CD4-positive, alpha-beta memory T cell (primary cell): ENCODE measurements around the gene EIF4G3. TPM values are rescaled to one million over a fixed set of nuclear protein-coding genes. Genes with fewer than 3 reads are reported as not detected.
A peak's percentile ranks its signal among the peaks of the same experiment; 100 is the strongest.

Experiments
- CTCF ChIA-PET: fragments of 350-600 bp; sonication (Branson Sonifier 250); formaldehyde crosslinking; loops from one replicate; lab custom pipeline; 2021; ENCODE audit warnings: inconsistent platforms; ENCODE audit not compliant: partially characterized antibody; lab: Charles Lee
- POLR2A ChIA-PET: fragments of 350-600 bp; sonication (Branson Sonifier 250); formaldehyde crosslinking; loops from one replicate; lab custom pipeline; 2021; ENCODE audit not compliant: partially characterized antibody; lab: Charles Lee
- DNase-seq, 5 donors: peaks; one replicate each; pipeline versions ENCODE4 v3.0.0 to v3.0.0-alpha.2; 2020 to 2022; ENCODE audit warnings: mixed read lengths in 1 of 5
- H3K27ac ChIP-seq: one replicate; pipeline ENCODE4 v1.7.0; 2013; ENCODE audit warnings: low read depth, low read length
- H3K27me3 ChIP-seq: 2 replicates; pipeline ENCODE4 v1.7.0; 2013; ENCODE audit warnings: mild to moderate bottlenecking, low read length, moderate library complexity; ENCODE audit not compliant: insufficient read depth
- H3K36me3 ChIP-seq: 2 replicates; pipeline ENCODE4 v1.7.0; 2013; ENCODE audit warnings: mild to moderate bottlenecking, low read length, moderate library complexity; ENCODE audit not compliant: insufficient read depth
- H3K4me1 ChIP-seq: 2 replicates; pipeline ENCODE4 v1.7.0; 2013; ENCODE audit warnings: mild to moderate bottlenecking, low read length, moderate library complexity; ENCODE audit not compliant: insufficient read depth
- H3K4me3 ChIP-seq, 2 donors: one replicate each; pipeline ENCODE4 v1.7.0; 2013; ENCODE audit warnings: low read length in 2 of 2, mild to moderate bottlenecking in 1 of 2
- H3K9me3 ChIP-seq, 2 donors: one replicate each; pipeline ENCODE4 v1.7.0; 2013; ENCODE audit warnings: low read length in 2 of 2, control low read depth in 1 of 2; ENCODE audit not compliant: control insufficient read depth in 1 of 2
- H3K27ac Mint-ChIP-seq, 7 donors: one replicate each; pipeline ENCODE4 v1.8.0; 2020 to 2021; ENCODE audit warnings: mixed read lengths in 7 of 7, mild to moderate bottlenecking in 6 of 7, inconsistent platforms in 3 of 7, moderate library complexity in 3 of 7
- H3K27me3 Mint-ChIP-seq, 2 donors: one replicate each; pipeline ENCODE4 v1.8.0; 2020 to 2021; ENCODE audit warnings: mixed read lengths in 2 of 2
- H3K36me3 Mint-ChIP-seq, 2 donors: one replicate each; pipeline ENCODE4 v1.8.0; 2020 to 2021; ENCODE audit warnings: mixed read lengths in 2 of 2, inconsistent platforms in 1 of 2, mild to moderate bottlenecking in 1 of 2
- H3K4me1 Mint-ChIP-seq, 4 donors: one replicate each; pipeline ENCODE4 v1.8.0; 2020 to 2021; ENCODE audit warnings: mixed read lengths in 4 of 4, mild to moderate bottlenecking in 1 of 4
- H3K4me3 Mint-ChIP-seq, 8 donors: one replicate each; pipeline ENCODE4 v1.8.0; 2020 to 2021; ENCODE audit warnings: mixed read lengths in 8 of 8, mild to moderate bottlenecking in 7 of 8, moderate library complexity in 6 of 8, inconsistent platforms in 3 of 8
- H3K9me3 Mint-ChIP-seq, 8 donors: one replicate each; pipeline ENCODE4 v1.8.0; 2020 to 2021; ENCODE audit warnings: mixed read lengths in 8 of 8, mild to moderate bottlenecking in 5 of 8, inconsistent platforms in 3 of 8, moderate library complexity in 1 of 8
- intact Hi-C: fragments of 100-400 bp; cut with micrococcal nuclease; formaldehyde crosslinking; loops from one replicate; pipeline ENCODE4 v1.15.1; 2023
- polyA plus RNA-seq, 2 donors: library from polyadenylated mRNA; unstranded; fragments of 300-500 nt; fragmentation: Illumina TruSeq; gene quantifications; one replicate each; pipeline ENCODE4 v1.2.3, GENCODE V29; 2021
- total RNA-seq, 2 experiments: library from RNA; stranded (reverse); gene quantifications; one replicate each; pipeline ENCODE4 v1.2.3, GENCODE V29; 2021

Gene EIF4G3
- total and polyA plus RNA-seq, 4 experiments from 2014 or later = 1.6 to 18.0 (median 13.1) TPM

GRCh38 chr1:21164266-21164665 is 12.4 kb downstream of the EIF4G3 start:
- Mint-ChIP-seq H3K27ac (peak overlapping the region in 1 of 7 donors; percentile 41), H3K9me3 (no peaks in the 10 kb centered on the region), H3K27me3 (no peaks in the 10 kb centered on the region), H3K4me1 (peaks cover 4 to 13% (median 6%) of the 10 kb centered on the region in 4 donors), H3K36me3 (peaks cover 16 to 18% of the 10 kb centered on the region in 2 donors), H3K4me3 (no peak overlapping the region)
- POLR2A ChIA-PET = no interaction called here
- H3K27ac ChIP-seq = no peak overlapping the region
- H3K4me1 ChIP-seq = no peaks in the 10 kb centered on the region
- no peak for DNase-seq
- intact Hi-C loops = no loop called here
- H3K36me3 ChIP-seq = no peaks in the 10 kb centered on the region
- H3K27me3 ChIP-seq = no peaks in the 10 kb centered on the region
- CTCF ChIA-PET = interaction anchor here (2.5 kb wide), 1 partner anchor 31 kb away, joined by 10 read pairs; no protein-coding TSS in a partner anchor
- H3K9me3 ChIP-seq = no peaks in the 10 kb centered on the region
- H3K4me3 ChIP-seq = no peak overlapping the region

DNA sequence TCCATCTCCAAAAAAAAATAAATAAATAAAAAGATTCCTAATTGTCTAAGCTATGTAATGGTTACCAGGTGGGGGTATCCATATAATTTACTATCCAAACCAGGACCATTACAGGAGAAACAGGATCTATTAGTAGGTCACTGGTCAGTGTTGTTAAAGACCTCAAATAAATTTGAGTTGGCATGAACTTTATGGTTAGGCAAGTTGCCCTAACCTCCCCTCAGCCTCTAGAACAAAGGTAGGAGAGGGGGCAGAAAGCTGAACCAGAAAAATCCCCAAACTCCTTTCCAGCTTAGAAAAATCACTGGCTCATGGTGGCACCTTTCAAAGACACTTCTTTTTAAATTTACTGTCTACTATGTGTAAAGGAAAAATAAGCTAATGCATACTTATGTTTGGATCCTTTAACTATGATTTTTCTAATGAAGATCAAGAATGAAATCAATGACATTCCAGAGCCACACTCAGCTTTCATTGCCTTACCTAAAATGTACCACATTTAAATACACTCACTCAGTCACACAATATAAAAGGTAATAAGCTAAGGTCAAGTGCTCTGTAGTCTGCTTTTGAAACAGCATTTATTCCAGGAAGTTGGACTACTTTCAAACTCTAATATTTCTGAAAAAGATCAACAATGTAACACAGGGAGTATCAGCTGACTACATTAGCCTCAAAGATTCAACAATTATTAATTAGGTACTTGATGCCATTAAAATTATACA is 13.8 kb downstream of the EIF4G3 start:
- H3K36me3 ChIP-seq = no peaks in the 10 kb centered on the region
- H3K4me1 Mint-ChIP-seq = peaks cover 4 to 15% (median 6%) of the 10 kb centered on the region in 4 donors
- H3K27me3 Mint-ChIP-seq = no peaks in the 10 kb centered on the region
- H3K27me3 ChIP-seq = no peaks in the 10 kb centered on the region
- H3K27ac ChIP-seq = no peak overlapping the region
- H3K4me3 ChIP-seq = no peak overlapping the region
- peaks cover 19 to 24% of the 10 kb centered on the region in 2 donors for H3K36me3 Mint-ChIP-seq
- no peak for DNase-seq
- intact Hi-C loops = no loop called here
- H3K4me3 Mint-ChIP-seq = no peak overlapping the region
- POLR2A ChIA-PET = interaction anchor here (1.1 kb wide), 1 partner anchor 19 kb away, joined by 3 read pairs; no protein-coding TSS in a partner anchor
- no peaks in the 10 kb centered on the region for H3K9me3 ChIP-seq
- H3K27ac Mint-ChIP-seq = peak overlapping the region in 1 of 7 donors; percentile 30
- no peaks in the 10 kb centered on the region for H3K4me1 ChIP-seq
- H3K9me3 Mint-ChIP-seq = no peaks in the 10 kb centered on the region
- CTCF ChIA-PET = interaction anchor here (2.5 kb wide), 1 partner anchor 32 kb away, joined by 10 read pairs; no protein-coding TSS in a partner anchor

DNA sequence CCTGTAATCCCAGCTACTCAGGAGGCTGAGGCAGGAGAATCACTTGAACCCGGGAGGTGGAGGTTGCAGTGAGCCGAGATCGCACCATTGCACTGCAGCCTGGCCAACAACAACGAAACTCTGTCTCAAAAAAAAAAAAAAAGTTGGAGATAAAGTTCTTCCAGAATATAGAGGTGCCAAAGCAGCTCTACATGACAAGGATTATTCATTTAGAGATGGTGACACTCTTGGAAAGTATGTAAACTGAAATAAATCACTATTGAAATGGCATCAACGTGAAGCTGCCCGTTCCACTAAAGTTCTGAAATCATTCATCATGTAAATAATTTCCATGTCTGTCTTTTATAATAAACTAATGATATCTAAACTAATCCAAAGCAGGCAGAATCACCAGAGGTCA is 14.9 kb downstream of the EIF4G3 start:
- no peak for DNase-seq
- Mint-ChIP-seq H3K27ac (no peak overlapping the region), H3K4me1 (peaks cover 4 to 18% (median 10%) of the 10 kb centered on the region in 4 donors), H3K36me3 (peaks cover 14 to 20% of the 10 kb centered on the region in 2 donors), H3K4me3 (no peak overlapping the region), H3K27me3 (no peaks in the 10 kb centered on the region), H3K9me3 (no peaks in the 10 kb centered on the region)
- ChIA-PET POLR2A (no interaction called here), CTCF (interaction anchor here (1.2 kb wide), 1 partner anchor 465 kb away, joined by 3 read pairs; no protein-coding TSS in a partner anchor)
- Histone ChIP-seq H3K9me3 (no peaks in the 10 kb centered on the region), H3K27me3 (no peaks in the 10 kb centered on the region), H3K27ac (no peak overlapping the region), H3K4me1 (no peaks in the 10 kb centered on the region), H3K4me3 (no peak overlapping the region), H3K36me3 (no peaks in the 10 kb centered on the region)
- intact Hi-C loops = no loop called here

- CTCF ChIA-PET = no interaction called here
- POLR2A ChIA-PET = no interaction called here
- Mint-ChIP-seq H3K27ac (peak overlapping the region in 1 of 7 donors; percentile 66), H3K27me3 (no peaks in the 10 kb centered on the region), H3K36me3 (peaks cover 16 to 19% of the 10 kb centered on the region in 2 donors), H3K4me1 (peaks cover 6 to 15% (median 9%) of the 10 kb centered on the region in 4 donors), H3K4me3 (no peak overlapping the region), H3K9me3 (no peaks in the 10 kb centered on the region)
- Histone ChIP-seq H3K27ac (no peak overlapping the region), H3K4me3 (no peak overlapping the region), H3K4me1 (no peaks in the 10 kb centered on the region), H3K36me3 (no peaks in the 10 kb centered on the region), H3K9me3 (no peaks in the 10 kb centered on the region), H3K27me3 (no peaks in the 10 kb centered on the region)
- no peak for DNase-seq
- intact Hi-C loops = no loop called here
Observed at GRCh38 chr1:21160263-21160796, 16.4 kb downstream of the EIF4G3 start.

DNA sequence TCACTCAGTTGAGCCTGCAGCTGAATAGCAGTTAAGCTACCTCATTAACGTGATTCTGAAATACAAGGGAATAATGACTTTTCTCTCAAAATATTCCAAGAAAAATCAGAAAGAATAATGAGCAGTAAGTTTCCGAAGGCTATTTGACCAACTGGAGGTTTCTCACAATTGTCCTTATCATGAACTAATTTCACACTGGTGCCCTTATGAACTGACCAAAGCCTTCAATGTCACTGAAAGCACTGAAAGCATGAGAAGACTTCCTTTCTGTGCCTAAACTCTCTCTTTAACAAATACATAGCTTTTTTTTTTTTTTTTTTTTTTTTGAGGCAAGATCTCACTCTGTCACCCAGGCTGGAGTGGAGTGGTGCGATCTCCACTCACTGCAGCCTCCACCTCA is 18.8 kb downstream of the EIF4G3 start:
- POLR2A ChIA-PET = no interaction called here

GRCh38 chr1:21157054-21157453 is 19.6 kb downstream of the EIF4G3 start:
- Mint-ChIP-seq H3K4me3 (no peak overlapping the region), H3K9me3 (no peaks in the 10 kb centered on the region), H3K27ac (no peak overlapping the region), H3K4me1 (peaks cover 6 to 10% (median 7%) of the 10 kb centered on the region in 4 donors), H3K36me3 (peaks cover 14% of the 10 kb centered on the region in 2 donors), H3K27me3 (no peaks in the 10 kb centered on the region)
- intact Hi-C loops = no loop called here
- no peaks in the 10 kb centered on the region for H3K4me1 ChIP-seq
- CTCF ChIA-PET = interaction anchor here (1.0 kb wide), 1 partner anchor 38 kb away, joined by 3 read pairs; no protein-coding TSS in a partner anchor
- no peak overlapping the region for H3K4me3 ChIP-seq
- no peak overlapping the region for H3K27ac ChIP-seq
- H3K9me3 ChIP-seq = no peaks in the 10 kb centered on the region
- no peaks in the 10 kb centered on the region for H3K36me3 ChIP-seq
- POLR2A ChIA-PET = no interaction called here
- DNase-seq = no peak
- no peaks in the 10 kb centered on the region for H3K27me3 ChIP-seq

More for the DNA sequence above, 18.8 kb downstream of the EIF4G3 start:
- CTCF ChIA-PET = interaction anchor here (1.0 kb wide), 2 partner anchors 35 to 37 kb away, joined by 3 read pairs; no protein-coding TSS in a partner anchor
- Histone ChIP-seq H3K27ac (no peak overlapping the region), H3K36me3 (no peaks in the 10 kb centered on the region), H3K4me3 (no peak overlapping the region), H3K9me3 (no peaks in the 10 kb centered on the region), H3K27me3 (no peaks in the 10 kb centered on the region), H3K4me1 (no peaks in the 10 kb centered on the region)
- intact Hi-C loops = no loop called here
- DNase-seq = no peak
- H3K4me1 Mint-ChIP-seq = peaks cover 6 to 10% (median 7%) of the 10 kb centered on the region in 4 donors
- H3K36me3 Mint-ChIP-seq = peaks cover 14 to 15% of the 10 kb centered on the region in 2 donors
- no peak overlapping the region for H3K4me3 Mint-ChIP-seq
- H3K27me3 Mint-ChIP-seq = no peaks in the 10 kb centered on the region
- no peaks in the 10 kb centered on the region for H3K9me3 Mint-ChIP-seq
- H3K27ac Mint-ChIP-seq = no peak overlapping the region

- intact Hi-C loops = no loop called here
- ChIA-PET CTCF (no interaction called here), POLR2A (no interaction called here)
- H3K4me1 ChIP-seq = no peaks in the 10 kb centered on the region
- no peak overlapping the region for H3K4me3 ChIP-seq
- Mint-ChIP-seq H3K27me3 (no peaks in the 10 kb centered on the region), H3K9me3 (no peaks in the 10 kb centered on the region), H3K27ac (peak overlapping the region in 2 of 7 donors; percentile 0 to 56), H3K4me1 (peaks cover 6 to 10% (median 7%) of the 10 kb centered on the region in 4 donors), H3K4me3 (no peak overlapping the region), H3K36me3 (peaks cover 11 to 14% of the 10 kb centered on the region in 2 donors)
- H3K9me3 ChIP-seq = no peaks in the 10 kb centered on the region
- no peak overlapping the region for H3K27ac ChIP-seq
- no peak for DNase-seq
- H3K36me3 ChIP-seq = no peaks in the 10 kb centered on the region
- H3K27me3 ChIP-seq = no peaks in the 10 kb centered on the region
Observed at GRCh38 chr1:21156019-21156418, 20.7 kb downstream of the EIF4G3 start.
